Chondrocyte (in vitro differentiated cells): ENCODE measurements around the gene SINHCAF. TPM values are rescaled to one million over a fixed set of nuclear protein-coding genes. Genes with fewer than 3 reads are reported as not detected.

ENCODE experiments used
- DNase-seq: peaks from one replicate; pipeline ENCODE4 v3.0.0; 2021; ENCODE audit warnings: mixed read lengths, low spot score
- H3K27ac Mint-ChIP-seq: one replicate; pipeline ENCODE4 v1.8.0; 2021; ENCODE audit warnings: mild to moderate bottlenecking, moderate library complexity, mixed read lengths; ENCODE audit not compliant: unreplicated experiment
- H3K27me3 Mint-ChIP-seq: 2 replicates; pipeline ENCODE4 v1.8.0; 2021; ENCODE audit warnings: low read depth, mixed read lengths
- H3K36me3 Mint-ChIP-seq: 2 replicates; pipeline ENCODE4 v1.8.0; 2021; ENCODE audit warnings: low read depth, mixed read lengths
- H3K4me1 Mint-ChIP-seq: 2 replicates; pipeline ENCODE4 v1.8.0; 2021; ENCODE audit warnings: low read depth, mild to moderate bottlenecking, mixed read lengths
- H3K4me3 Mint-ChIP-seq: one replicate; pipeline ENCODE4 v1.8.0; 2021; ENCODE audit warnings: mild to moderate bottlenecking, moderate library complexity, mixed read lengths; ENCODE audit not compliant: unreplicated experiment
- H3K9me3 Mint-ChIP-seq: 2 replicates; pipeline ENCODE4 v1.8.0; 2021; ENCODE audit warnings: low read depth, mixed read lengths
- total RNA-seq: library from RNA; stranded (reverse); gene quantifications from 3 replicates; pipeline ENCODE4 v1.2.1, GENCODE V29; 2021
- TF ChIP-seq, protein P1 (sequence below): fragments of 200-600 bp; sonication (generic); IDR thresholded peaks from 2 replicates; pipeline ENCODE4 v1.5.0; 2021; ENCODE audit warnings: antibody characterized with exemption, mild to moderate bottlenecking, moderate library complexity

The SINHCAF gene
- total RNA-seq, 1 donor from 2014 or later = 32.5 TPM

GRCh38 chr12:31362115-31362758 lies 36.3 kb upstream of the SINHCAF start:
- no peak for DNase-seq
- Mint-ChIP-seq H3K27me3 (peaks cover 2% of the 10 kb centered on the region), H3K27ac (no peak overlapping the region), H3K4me1 (peaks cover 9% of the 10 kb centered on the region), H3K9me3 (peaks cover 2% of the 10 kb centered on the region), H3K4me3 (no peak overlapping the region), H3K36me3 (peaks cover 2% of the 10 kb centered on the region)
- TF ChIP-seq, protein P1, sequence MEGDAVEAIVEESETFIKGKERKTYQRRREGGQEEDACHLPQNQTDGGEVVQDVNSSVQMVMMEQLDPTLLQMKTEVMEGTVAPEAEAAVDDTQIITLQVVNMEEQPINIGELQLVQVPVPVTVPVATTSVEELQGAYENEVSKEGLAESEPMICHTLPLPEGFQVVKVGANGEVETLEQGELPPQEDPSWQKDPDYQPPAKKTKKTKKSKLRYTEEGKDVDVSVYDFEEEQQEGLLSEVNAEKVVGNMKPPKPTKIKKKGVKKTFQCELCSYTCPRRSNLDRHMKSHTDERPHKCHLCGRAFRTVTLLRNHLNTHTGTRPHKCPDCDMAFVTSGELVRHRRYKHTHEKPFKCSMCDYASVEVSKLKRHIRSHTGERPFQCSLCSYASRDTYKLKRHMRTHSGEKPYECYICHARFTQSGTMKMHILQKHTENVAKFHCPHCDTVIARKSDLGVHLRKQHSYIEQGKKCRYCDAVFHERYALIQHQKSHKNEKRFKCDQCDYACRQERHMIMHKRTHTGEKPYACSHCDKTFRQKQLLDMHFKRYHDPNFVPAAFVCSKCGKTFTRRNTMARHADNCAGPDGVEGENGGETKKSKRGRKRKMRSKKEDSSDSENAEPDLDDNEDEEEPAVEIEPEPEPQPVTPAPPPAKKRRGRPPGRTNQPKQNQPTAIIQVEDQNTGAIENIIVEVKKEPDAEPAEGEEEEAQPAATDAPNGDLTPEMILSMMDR = no peak

GRCh38 chr12:31361730-31362114 lies 35.8 kb upstream of the SINHCAF start:
- Mint-ChIP-seq H3K4me3 (no peak overlapping the region), H3K27me3 (peaks cover 2% of the 10 kb centered on the region), H3K36me3 (peaks cover 2% of the 10 kb centered on the region), H3K4me1 (peaks cover 9% of the 10 kb centered on the region), H3K27ac (no peak overlapping the region), H3K9me3 (peaks cover 2% of the 10 kb centered on the region)
- DNase-seq = no peak
- TF ChIP-seq, protein P1 = no peak

DNA sequence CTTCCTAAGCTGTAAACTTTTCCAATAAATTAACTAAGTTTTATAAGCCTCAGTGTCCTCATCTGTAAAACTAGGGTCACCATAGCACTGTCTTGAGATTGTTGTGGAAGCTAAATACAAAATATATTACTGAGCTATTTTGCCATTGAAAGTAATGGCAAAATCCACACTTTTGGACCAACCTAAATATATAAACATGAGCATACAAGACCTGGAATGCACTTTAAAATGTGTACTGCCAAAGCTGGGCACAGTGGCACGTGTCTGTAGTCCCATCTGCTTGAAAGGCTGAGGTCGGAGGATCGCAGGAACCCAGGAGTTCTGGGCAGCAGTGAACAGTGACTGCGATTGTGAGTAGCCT lies 29.8 kb upstream of the SINHCAF start:
- Mint-ChIP-seq H3K4me3 (no peak overlapping the region), H3K27me3 (no peaks in the 10 kb centered on the region), H3K36me3 (no peaks in the 10 kb centered on the region), H3K4me1 (no peaks in the 10 kb centered on the region), H3K27ac (no peak overlapping the region), H3K9me3 (no peaks in the 10 kb centered on the region)
- DNase-seq = no peak
- TF ChIP-seq, protein P1 = no peak

DNA sequence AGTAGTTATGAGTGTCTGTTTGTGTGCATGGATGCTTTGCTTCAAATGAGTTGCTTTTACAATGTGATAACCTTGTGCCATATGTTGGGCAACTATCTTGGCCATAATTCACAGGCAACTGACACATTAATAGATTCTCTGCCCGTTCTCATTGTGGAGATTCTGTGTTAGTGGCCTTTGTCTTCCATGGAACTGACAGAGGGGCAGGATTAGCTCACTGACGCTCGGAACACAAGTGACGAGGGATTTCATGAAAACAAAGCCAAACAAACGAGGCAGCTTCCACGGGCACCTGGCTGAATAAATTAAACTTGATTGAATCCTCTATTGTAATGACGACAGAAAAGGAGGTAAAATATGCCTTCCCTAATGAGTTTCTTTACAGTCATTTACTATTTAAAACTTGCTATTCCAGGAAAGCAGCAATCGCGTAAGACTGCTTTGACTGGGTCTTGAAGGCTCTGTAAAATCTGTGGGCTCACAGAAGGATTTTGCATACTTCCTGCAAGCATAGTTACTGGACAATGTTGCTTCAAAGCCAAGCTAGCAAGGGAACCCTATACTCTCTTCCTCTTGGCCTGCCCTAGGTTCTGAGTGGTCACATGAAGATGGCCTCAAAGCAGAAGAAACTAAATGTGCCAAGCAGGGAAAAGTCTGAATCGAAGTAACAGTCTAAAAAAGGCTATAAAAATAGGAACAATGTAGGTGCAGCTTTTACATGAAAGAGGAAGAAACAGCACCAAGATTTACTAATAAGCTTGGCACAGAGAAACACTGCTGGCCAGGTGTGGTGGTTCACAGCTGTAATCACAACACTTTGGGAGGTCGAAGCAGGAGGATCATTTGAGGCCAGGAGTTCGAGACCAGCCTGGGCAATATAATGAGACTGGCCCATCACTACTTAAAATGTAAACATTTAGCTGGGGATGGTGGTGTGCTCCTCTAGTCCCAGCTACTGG lies 28.1 kb upstream of the SINHCAF start:
- H3K27ac Mint-ChIP-seq = no peak overlapping the region
- TF ChIP-seq, protein P1 = no peak
- no peaks in the 10 kb centered on the region for H3K9me3 Mint-ChIP-seq
- no peak for DNase-seq
- H3K4me1 Mint-ChIP-seq = no peaks in the 10 kb centered on the region
- no peak overlapping the region for H3K4me3 Mint-ChIP-seq
- no peaks in the 10 kb centered on the region for H3K36me3 Mint-ChIP-seq
- peaks cover 4% of the 10 kb centered on the region for H3K27me3 Mint-ChIP-seq

DNA sequence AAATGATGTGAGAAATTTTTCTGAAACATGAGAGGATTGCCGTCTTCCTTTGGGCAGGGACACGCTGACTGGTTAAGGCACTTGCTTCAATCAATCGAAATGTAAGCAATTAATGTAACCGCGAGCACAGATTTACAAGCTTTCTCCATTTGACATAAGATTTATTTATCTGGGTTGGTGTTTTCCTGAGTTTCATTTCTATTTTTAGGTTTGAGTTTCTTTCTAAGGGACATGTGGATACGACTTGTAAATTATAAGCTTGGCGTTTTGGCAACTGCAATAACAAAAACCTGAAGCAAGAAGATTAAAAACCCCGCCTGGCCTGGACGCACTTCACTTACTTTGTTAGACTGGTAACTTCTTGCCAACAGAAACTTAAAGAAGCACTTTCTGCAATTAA lies 20.3 kb upstream of the SINHCAF start:
- H3K9me3 Mint-ChIP-seq = no peaks in the 10 kb centered on the region
- H3K4me3 Mint-ChIP-seq = no peak overlapping the region
- no peak overlapping the region for H3K27ac Mint-ChIP-seq

More for the DNA sequence above, 20.3 kb upstream of the SINHCAF start:
- no peaks in the 10 kb centered on the region for H3K4me1 Mint-ChIP-seq
- no peak for DNase-seq
- H3K36me3 Mint-ChIP-seq = no peaks in the 10 kb centered on the region
- peaks cover 8% of the 10 kb centered on the region for H3K27me3 Mint-ChIP-seq
- TF ChIP-seq, protein P1 = no peak
